ENCODE data around the gene SERINC3. TPM values are rescaled to one million over a fixed set of nuclear protein-coding genes. Genes with fewer than 3 reads are reported as not detected.

The SERINC3 gene
- total and polyA plus RNA-seq, 2 experiments from 2014 or later: 80.0 to 128 TPM

DNA sequence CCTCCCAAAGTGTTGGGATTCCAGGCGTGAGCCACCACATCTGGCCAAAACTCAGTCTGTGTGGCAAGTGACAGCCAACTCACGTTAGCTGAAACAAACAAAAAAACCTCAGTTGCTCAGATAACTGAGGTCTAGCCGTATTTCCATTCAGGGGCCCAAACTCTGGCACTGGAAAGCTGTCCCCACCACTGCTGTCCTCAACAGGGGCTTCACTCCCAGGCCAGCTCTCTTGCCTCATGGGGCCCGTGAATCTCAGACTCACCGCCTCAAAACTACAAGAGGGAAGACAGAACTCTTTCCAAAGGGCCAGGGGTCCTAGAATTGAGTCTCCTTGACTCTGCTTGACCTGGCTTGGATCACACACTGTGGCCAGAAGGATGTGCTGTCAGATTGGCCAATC is 38.8 kb downstream of the SERINC3 start:
- Histone ChIP-seq H3K79me2 (no peaks in the 10 kb centered on the region), H3K4me2 (no peak overlapping the region), H3K27me3 (no peaks in the 10 kb centered on the region), H2AFZ (no peak overlapping the region), H4K20me1 (ENCODE audit: insufficient read depth, poor library complexity, severe bottlenecking) (no peaks in the 10 kb centered on the region), H3K9me2 (replicated peaks; ENCODE audit: insufficient read depth) (no peaks in the 10 kb centered on the region), H3K27ac (no peak overlapping the region), H3K4me1 (ENCODE audit: insufficient read depth) (no peaks in the 10 kb centered on the region), H3K4me3 (no peak overlapping the region), H3K36me3 (replicated peaks; ENCODE audit: insufficient read depth, low read depth) (peaks cover 3% of the 10 kb centered on the region), H3K9me3 (ENCODE audit: low read depth) (no peaks in the 10 kb centered on the region)
- WGBS (ENCODE audit: low lambda C conversion rate, missing lambda C conversion rate): 97% methylated on average over 5 of the region's 5 CpGs
- no peak for DNase-seq (ENCODE audit: low spot score)
- TF ChIP-seq EZH2phosphoT487 (IDR thresholded peaks at IDR 0.05; ENCODE audit: low read depth, severe bottlenecking, unreplicated experiment) (no peak), EZH2 (IDR thresholded peaks at IDR 0.05; ENCODE audit: borderline replicate concordance) (no peak), CTCF (IDR thresholded peaks at IDR 0.05; ENCODE audit: poor library complexity) (no peak)

DNA sequence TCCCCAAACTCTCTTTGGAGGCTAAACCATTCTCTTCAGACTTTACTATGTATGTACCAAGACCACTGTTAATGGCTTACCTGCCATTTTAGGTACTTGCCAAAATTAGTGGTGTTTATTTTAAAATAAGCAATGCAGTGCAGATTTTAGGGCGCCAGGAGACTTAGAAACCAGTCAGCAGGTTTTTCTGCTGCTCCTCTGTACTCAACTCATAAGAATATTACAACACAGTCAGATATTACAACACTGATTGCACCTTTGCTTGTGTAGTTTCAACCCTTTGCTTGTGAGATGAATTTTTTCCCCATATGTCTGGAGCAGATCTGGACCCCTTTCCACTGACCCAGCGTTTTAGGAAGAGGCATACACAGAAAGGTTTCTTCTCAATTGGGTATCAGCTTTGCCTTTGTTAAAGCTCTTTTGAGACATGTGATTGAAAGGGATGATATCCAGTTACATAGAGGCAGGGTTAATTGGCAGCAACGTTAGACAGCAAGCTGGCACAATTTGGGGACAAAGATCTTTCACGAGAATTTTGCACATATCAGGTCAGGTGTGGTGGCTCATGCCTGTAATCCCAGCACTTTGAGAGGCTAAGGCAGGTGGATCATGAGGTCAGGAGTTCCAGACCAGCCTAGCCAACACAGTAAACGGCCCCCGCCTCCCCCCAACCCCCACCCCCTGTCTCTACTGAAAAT is 40.0 kb downstream of the SERINC3 start:
- Histone ChIP-seq H4K20me1 (ENCODE audit: insufficient read depth, poor library complexity, severe bottlenecking) (no peaks in the 10 kb centered on the region), H3K4me2 (no peak overlapping the region), H2AFZ (no peak overlapping the region), H3K9me3 (ENCODE audit: low read depth) (no peaks in the 10 kb centered on the region), H3K79me2 (peaks cover 6% of the 10 kb centered on the region), H3K27ac (no peak overlapping the region), H3K4me1 (ENCODE audit: insufficient read depth) (peaks cover under 1% of the 10 kb centered on the region), H3K36me3 (replicated peaks; ENCODE audit: insufficient read depth, low read depth) (peaks cover 3% of the 10 kb centered on the region), H3K9me2 (replicated peaks; ENCODE audit: insufficient read depth) (no peaks in the 10 kb centered on the region), H3K4me3 (no peak overlapping the region), H3K27me3 (no peaks in the 10 kb centered on the region)
- no peak for TF ChIP-seq EZH2 (IDR thresholded peaks at IDR 0.05; ENCODE audit: borderline replicate concordance)
- TF ChIP-seq CTCF (IDR thresholded peaks at IDR 0.05; ENCODE audit: poor library complexity): no peak
- TF ChIP-seq EZH2phosphoT487 (IDR thresholded peaks at IDR 0.05; ENCODE audit: low read depth, severe bottlenecking, unreplicated experiment): no peak
- 92% methylated on average over 6 of the region's 6 CpGs for WGBS (ENCODE audit: low lambda C conversion rate, missing lambda C conversion rate)
- no peak for DNase-seq (ENCODE audit: low spot score)

- no peaks in the 10 kb centered on the region for H4K20me1 ChIP-seq (ENCODE audit: insufficient read depth, poor library complexity, severe bottlenecking)
- TF ChIP-seq CTCF (IDR thresholded peaks at IDR 0.05; ENCODE audit: poor library complexity): no peak
- TF ChIP-seq EZH2 (IDR thresholded peaks at IDR 0.05; ENCODE audit: borderline replicate concordance): no peak
- TF ChIP-seq EZH2phosphoT487 (IDR thresholded peaks at IDR 0.05; ENCODE audit: low read depth, severe bottlenecking, unreplicated experiment): no peak
- 97% methylated on average over 18 of the region's 18 CpGs for WGBS (ENCODE audit: low lambda C conversion rate, missing lambda C conversion rate)
Observed at GRCh38 chr20:44480097-44480496, 41.8 kb downstream of the SERINC3 start.

More at GRCh38 chr20:44480097-44480496, 41.8 kb downstream of the SERINC3 start:
- peaks cover 17% of the 10 kb centered on the region for H3K79me2 ChIP-seq
- H3K27ac ChIP-seq: no peak overlapping the region
- H3K9me3 ChIP-seq (ENCODE audit: low read depth): no peaks in the 10 kb centered on the region
- no peak overlapping the region for H2AFZ ChIP-seq
- H3K4me3 ChIP-seq: no peak overlapping the region
- peaks cover 6% of the 10 kb centered on the region for H3K4me1 ChIP-seq (ENCODE audit: insufficient read depth)
- no peaks in the 10 kb centered on the region for H3K9me2 ChIP-seq (replicated peaks; ENCODE audit: insufficient read depth)
- no peak overlapping the region for H3K4me2 ChIP-seq
- H3K36me3 ChIP-seq (replicated peaks; ENCODE audit: insufficient read depth, low read depth): peaks cover 2% of the 10 kb centered on the region
- DNase-seq (ENCODE audit: low spot score): no peak
- no peaks in the 10 kb centered on the region for H3K27me3 ChIP-seq
